Osteoblast (primary cell): ENCODE results near the gene PARN. TPM values are rescaled to one million over a fixed set of nuclear protein-coding genes. Genes with fewer than 3 reads are reported as not detected.

Source experiments
- DNase-seq: peaks from one replicate; pipeline ENCODE4 v3.0.0; 2011; ENCODE audit warnings: low spot score, mixed read lengths; ENCODE audit not compliant: insufficient read length; ENCODE audit errors: missing footprints
- H2AFZ ChIP-seq: 2 replicates; pipeline ENCODE4 v1.6.0; 2011; ENCODE audit warnings: mild to moderate bottlenecking, low read length
- H3K27ac ChIP-seq: 2 replicates; pipeline ENCODE4 v1.5.1; 2011; ENCODE audit warnings: mild to moderate bottlenecking, low read depth, low read length, moderate library complexity
- H3K27me3 ChIP-seq: 2 replicates; pipeline ENCODE4 v1.6.0; 2012; ENCODE audit warnings: mild to moderate bottlenecking, control low read depth, inconsistent platforms, low read length, moderate library complexity; ENCODE audit not compliant: insufficient read depth
- H3K36me3 ChIP-seq: 2 replicates; pipeline ENCODE4 v1.5.1; 2011; ENCODE audit warnings: mild to moderate bottlenecking, low read length, control low read depth, moderate library complexity; ENCODE audit not compliant: insufficient read depth
- H3K4me1 ChIP-seq: 2 replicates; pipeline ENCODE4 v1.5.1; 2011; ENCODE audit warnings: mild to moderate bottlenecking, low read length, control low read depth, moderate library complexity; ENCODE audit not compliant: insufficient read depth
- H3K4me2 ChIP-seq: 2 replicates; pipeline ENCODE4 v1.6.0; 2011; ENCODE audit warnings: mild to moderate bottlenecking, low read length; ENCODE audit not compliant: insufficient read depth
- H3K4me3 ChIP-seq: fragments of 200-600 bp; sonication (generic); 3 replicates; pipeline ENCODE4 v1.5.1; 2012; ENCODE audit warnings: mild to moderate bottlenecking, low read length, inconsistent platforms; ENCODE audit not compliant: insufficient read depth
- H3K79me2 ChIP-seq: 2 replicates; pipeline ENCODE4 v1.6.0; 2012; ENCODE audit warnings: mild to moderate bottlenecking, low read length, control low read depth, inconsistent platforms; ENCODE audit not compliant: insufficient read depth
- H3K9me3 ChIP-seq: 2 replicates; pipeline ENCODE4 v1.5.1; 2011; ENCODE audit warnings: low read depth, low read length, control low read depth
- H4K20me1 ChIP-seq: 2 replicates; pipeline ENCODE4 v1.6.0; 2012; ENCODE audit warnings: mild to moderate bottlenecking, low read length, control low read depth; ENCODE audit not compliant: insufficient read depth
- total RNA-seq: library from RNA; depleted of rRNA; stranded (reverse); fragments of >200 nt; gene quantifications from 2 replicates; pipeline ENCODE4 v1.2.3, GENCODE V29; 2012
- TF ChIP-seq, protein P1 (sequence below): IDR thresholded peaks from 2 replicates; pipeline ENCODE4 v1.5.1; 2011; ENCODE audit warnings: mild to moderate bottlenecking, low read depth, low read length, moderate library complexity; ENCODE audit errors: extremely low read depth

The PARN gene
- total RNA-seq, 1 donor: 40.9 TPM

DNA sequence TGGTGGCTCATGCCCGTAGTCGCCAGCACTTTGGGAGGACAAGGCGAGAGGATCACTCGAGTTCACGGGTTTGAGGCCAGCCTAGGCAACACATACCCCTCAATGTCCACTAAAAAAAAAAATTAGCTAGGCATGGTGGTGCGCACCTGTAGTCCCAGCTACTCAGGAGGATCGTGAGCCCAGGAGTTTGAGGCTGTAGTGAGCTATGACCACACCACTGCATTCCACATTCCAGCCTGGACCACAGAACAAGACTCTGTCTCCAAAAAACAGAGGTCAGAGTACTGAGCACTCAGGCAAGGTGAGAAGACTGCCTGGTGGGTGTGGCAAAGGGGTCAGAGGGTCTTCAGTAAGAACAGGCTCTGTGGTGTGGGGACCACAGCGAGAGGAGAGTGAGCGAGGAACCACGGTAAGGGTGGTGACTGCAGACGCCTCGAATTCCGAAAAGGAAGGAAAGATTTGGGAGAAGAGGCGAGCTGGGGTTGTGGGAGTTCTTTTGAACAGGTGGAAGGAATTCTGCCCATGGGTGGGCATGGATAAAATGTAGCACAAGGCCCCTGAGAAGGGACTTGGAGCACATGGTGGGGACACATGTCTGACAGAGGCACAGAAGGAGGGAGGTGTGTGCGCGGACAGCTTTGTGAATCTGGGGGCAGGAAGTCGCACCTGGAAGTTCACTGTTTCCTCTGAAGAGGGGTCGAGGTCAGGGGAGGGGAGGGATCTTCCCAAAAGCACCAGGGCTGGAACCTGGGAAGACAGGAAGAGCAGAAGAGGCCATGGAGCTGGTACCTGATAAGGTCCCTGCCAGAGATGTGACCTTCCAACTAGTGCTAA, 134.6 kb downstream of the PARN start:
- no peak for DNase-seq
- Histone ChIP-seq H3K79me2 (no peaks in the 10 kb centered on the region), H2AFZ (no peak overlapping the region), H3K27me3 (no peaks in the 10 kb centered on the region), H3K4me1 (no peaks in the 10 kb centered on the region), H3K36me3 (no peaks in the 10 kb centered on the region), H3K9me3 (no peaks in the 10 kb centered on the region), H4K20me1 (no peaks in the 10 kb centered on the region), H3K4me3 (no peak overlapping the region), H3K27ac (no peak overlapping the region), H3K4me2 (no peak overlapping the region)
- TF ChIP-seq, protein P1, sequence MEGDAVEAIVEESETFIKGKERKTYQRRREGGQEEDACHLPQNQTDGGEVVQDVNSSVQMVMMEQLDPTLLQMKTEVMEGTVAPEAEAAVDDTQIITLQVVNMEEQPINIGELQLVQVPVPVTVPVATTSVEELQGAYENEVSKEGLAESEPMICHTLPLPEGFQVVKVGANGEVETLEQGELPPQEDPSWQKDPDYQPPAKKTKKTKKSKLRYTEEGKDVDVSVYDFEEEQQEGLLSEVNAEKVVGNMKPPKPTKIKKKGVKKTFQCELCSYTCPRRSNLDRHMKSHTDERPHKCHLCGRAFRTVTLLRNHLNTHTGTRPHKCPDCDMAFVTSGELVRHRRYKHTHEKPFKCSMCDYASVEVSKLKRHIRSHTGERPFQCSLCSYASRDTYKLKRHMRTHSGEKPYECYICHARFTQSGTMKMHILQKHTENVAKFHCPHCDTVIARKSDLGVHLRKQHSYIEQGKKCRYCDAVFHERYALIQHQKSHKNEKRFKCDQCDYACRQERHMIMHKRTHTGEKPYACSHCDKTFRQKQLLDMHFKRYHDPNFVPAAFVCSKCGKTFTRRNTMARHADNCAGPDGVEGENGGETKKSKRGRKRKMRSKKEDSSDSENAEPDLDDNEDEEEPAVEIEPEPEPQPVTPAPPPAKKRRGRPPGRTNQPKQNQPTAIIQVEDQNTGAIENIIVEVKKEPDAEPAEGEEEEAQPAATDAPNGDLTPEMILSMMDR: no peak

DNA sequence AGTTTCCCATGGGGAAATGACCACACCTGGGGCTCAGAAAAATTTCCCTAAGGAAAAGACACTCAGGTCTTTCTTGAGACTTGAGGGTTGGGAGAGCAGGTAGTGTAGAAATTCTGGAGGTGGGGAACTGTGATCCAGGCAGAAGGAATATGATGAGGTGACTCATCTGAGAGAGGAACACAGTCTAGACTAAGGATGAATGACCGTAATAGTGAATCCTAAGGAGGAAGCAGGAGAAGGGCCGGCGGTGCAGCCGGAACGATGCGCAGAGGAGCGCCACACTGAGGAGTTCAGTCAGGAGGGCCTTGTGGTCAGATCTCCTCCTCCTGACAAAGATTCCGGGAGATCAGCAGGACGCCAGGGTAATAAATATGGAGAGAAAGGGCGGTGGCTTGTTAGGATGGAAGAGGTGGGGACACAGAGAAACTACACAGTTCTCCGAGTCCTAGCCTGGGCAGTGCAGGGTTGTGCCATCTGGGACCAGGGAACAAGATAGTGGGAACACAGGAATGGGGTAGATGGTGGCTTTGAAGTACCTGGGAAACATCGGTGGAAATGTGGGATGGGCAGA, 135.6 kb downstream of the PARN start:
- Histone ChIP-seq H3K79me2 (no peaks in the 10 kb centered on the region), H3K27me3 (no peaks in the 10 kb centered on the region), H3K36me3 (no peaks in the 10 kb centered on the region), H2AFZ (no peak overlapping the region), H3K4me3 (no peak overlapping the region), H4K20me1 (no peaks in the 10 kb centered on the region), H3K4me1 (no peaks in the 10 kb centered on the region), H3K9me3 (no peaks in the 10 kb centered on the region), H3K27ac (no peak overlapping the region), H3K4me2 (no peak overlapping the region)
- TF ChIP-seq, protein P1: no peak
- no peak for DNase-seq

DNA sequence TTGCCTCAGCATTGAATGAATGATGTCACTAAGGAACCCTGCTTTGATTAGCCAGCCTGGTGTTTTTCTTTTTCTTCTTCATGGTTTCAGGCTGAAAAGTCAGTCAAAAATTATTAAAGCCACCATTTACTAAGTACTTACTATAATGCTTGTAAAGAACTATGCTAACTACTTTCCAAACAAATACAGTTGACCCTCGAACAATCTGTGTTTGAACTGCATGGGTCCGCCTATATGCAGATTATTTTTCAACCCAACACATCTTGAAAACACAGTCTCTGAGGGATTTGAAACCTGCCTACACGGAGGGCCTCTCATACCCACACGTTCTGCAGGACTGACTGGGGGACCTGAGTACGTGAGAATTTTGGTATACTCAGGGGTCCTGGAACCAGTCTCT, 136.3 kb downstream of the PARN start:
- Histone ChIP-seq H3K4me3 (no peak overlapping the region), H3K27ac (no peak overlapping the region), H3K4me1 (no peaks in the 10 kb centered on the region), H3K9me3 (no peaks in the 10 kb centered on the region), H4K20me1 (no peaks in the 10 kb centered on the region), H2AFZ (no peak overlapping the region), H3K36me3 (no peaks in the 10 kb centered on the region), H3K27me3 (no peaks in the 10 kb centered on the region), H3K4me2 (no peak overlapping the region), H3K79me2 (no peaks in the 10 kb centered on the region)
- DNase-seq: no peak
- TF ChIP-seq, protein P1: no peak

DNA sequence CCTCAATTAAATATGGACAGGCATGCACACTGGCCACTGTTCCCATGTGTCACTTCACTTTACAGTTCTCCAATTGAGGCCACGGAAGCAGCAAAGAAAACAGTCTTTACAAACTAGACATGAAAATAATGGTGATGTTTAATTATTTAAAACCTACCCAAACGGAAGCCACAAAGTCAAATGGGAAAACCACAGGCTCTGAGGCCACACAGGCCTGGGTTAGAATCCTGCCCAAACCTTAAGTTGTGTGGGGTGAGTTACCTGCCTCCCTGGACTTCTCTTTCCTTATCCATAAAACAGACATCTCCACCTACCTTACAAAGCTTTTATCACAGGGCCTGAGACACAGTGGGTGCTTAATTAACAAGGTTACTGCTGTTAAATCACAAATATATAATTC, 137.4 kb downstream of the PARN start:
- Histone ChIP-seq H3K9me3 (no peaks in the 10 kb centered on the region), H3K4me3 (no peak overlapping the region), H3K36me3 (no peaks in the 10 kb centered on the region), H3K27ac (no peak overlapping the region), H3K79me2 (no peaks in the 10 kb centered on the region), H3K27me3 (no peaks in the 10 kb centered on the region), H2AFZ (no peak overlapping the region), H3K4me1 (no peaks in the 10 kb centered on the region), H3K4me2 (no peak overlapping the region), H4K20me1 (no peaks in the 10 kb centered on the region)
- TF ChIP-seq, protein P1: no peak
- DNase-seq: no peak
